OCI-LY3 (cell line): Measurements from ENCODE around the gene ARL5A.

Source experiments
- H2AFZ ChIP-seq: fragments of 200-600, 300-600 bp; shearing (Covaris generic); 2 replicates; pipeline ENCODE4 v1.6.0; 2014; ENCODE audit warnings: antibody characterized with exemption, low read depth, low read length
- H3K27ac ChIP-seq: fragments of 200-600, 300-600 bp; sonication (generic); 2 replicates; pipeline ENCODE4 v1.5.1; 2014; ENCODE audit warnings: mild to moderate bottlenecking, low read length, moderate library complexity, mixed read lengths
- H3K27me3 ChIP-seq: fragments of 200-600, 300-600 bp; sonication (generic); 2 replicates; pipeline ENCODE4 v1.6.1; 2014; ENCODE audit warnings: low read depth, low read length, mixed read lengths
- H3K36me3 ChIP-seq: fragments of 200-600, 300-600 bp; sonication (generic); replicated peaks from 2 replicates; pipeline ENCODE3; 2014; ENCODE audit warnings: low read depth, low read length, mixed read lengths
- H3K4me1 ChIP-seq: fragments of 300-600, 200-600 bp; sonication (generic); 2 replicates; pipeline ENCODE4 v1.6.1; 2014; ENCODE audit warnings: low read length, mixed read lengths
- H3K4me2 ChIP-seq: fragments of 200-600, 300-600 bp; sonication (generic); 2 replicates; pipeline ENCODE4 v1.6.1; 2014; ENCODE audit warnings: low read length, mixed read lengths
- H3K4me3 ChIP-seq: fragments of 300-600, 200-600 bp; sonication (generic); 2 replicates; pipeline ENCODE4 v1.5.1; 2014; ENCODE audit warnings: antibody characterized with exemption, mild to moderate bottlenecking, low read length, moderate library complexity
- H3K79me2 ChIP-seq: fragments of 300-600, 200-600 bp; shearing (Covaris generic); 2 replicates; pipeline ENCODE4 v1.6.1; 2014; ENCODE audit warnings: mild to moderate bottlenecking, low read length, mixed read lengths
- H3K9ac ChIP-seq: fragments of 300-600, 200-600 bp; shearing (Covaris generic); 2 replicates; pipeline ENCODE4 v1.6.0; 2014; ENCODE audit warnings: mild to moderate bottlenecking, low read length, moderate library complexity
- H3K9me3 ChIP-seq: fragments of 200-600, 300-600 bp; shearing (Covaris generic); 2 replicates; pipeline ENCODE4 v1.6.1; 2014; ENCODE audit warnings: low read length, mixed read lengths; ENCODE audit not compliant: insufficient read depth
- H4K20me1 ChIP-seq: fragments of 200-600, 300-600 bp; sonication (generic); 2 replicates; pipeline ENCODE4 v1.6.1; 2016; ENCODE audit warnings: low read length, mixed read lengths; ENCODE audit not compliant: insufficient read depth
- CTCF ChIP-seq: fragments of 200-600, 300-600 bp; sonication (generic); IDR thresholded peaks from 2 replicates; pipeline ENCODE4 v1.5.1; 2014; ENCODE audit warnings: antibody characterized with exemption, low read length, low read depth
- EZH2phosphoT487 ChIP-seq: fragments of 200-600 bp; shearing (Covaris generic); IDR thresholded peaks from 2 replicates; pipeline ENCODE4 v1.6.1; 2018; ENCODE audit warnings: antibody characterized with exemption, mixed run types, low read depth

ARL5A gene

GRCh38 chr2:151857650-151858049 lies 29.4 kb upstream of the ARL5A start:
- Histone ChIP-seq H2AFZ (no peak overlapping the region), H3K4me1 (peaks cover 7% of the 10 kb centered on the region), H3K9me3 (no peaks in the 10 kb centered on the region), H3K27me3 (peaks cover 87% of the 10 kb centered on the region), H3K27ac (no peak overlapping the region), H3K9ac (no peak overlapping the region), H3K79me2 (no peaks in the 10 kb centered on the region), H3K36me3 (no peaks in the 10 kb centered on the region), H4K20me1 (peaks cover 19% of the 10 kb centered on the region; the same call in 1 of the 2 replicates), H3K4me2 (no peak overlapping the region), H3K4me3 (no peak overlapping the region)
- no peak for TF ChIP-seq EZH2phosphoT487
- no peak for TF ChIP-seq CTCF

- Histone ChIP-seq H2AFZ (no peak overlapping the region), H3K27ac (no peak overlapping the region), H3K4me1 (no peaks in the 10 kb centered on the region), H3K4me3 (no peak overlapping the region), H3K9ac (no peak overlapping the region), H3K4me2 (peak overlapping the region; percentile 7; the same call in 1 of the 2 replicates), H3K36me3 (no peaks in the 10 kb centered on the region), H4K20me1 (0 out of 2 replicates have a peak, but pooled peaks cover 3% of the 10 kb centered on the region), H3K79me2 (no peaks in the 10 kb centered on the region), H3K9me3 (no peaks in the 10 kb centered on the region), H3K27me3 (peaks cover 87% of the 10 kb centered on the region)
- TF ChIP-seq CTCF: no peak
- no peak for TF ChIP-seq EZH2phosphoT487
These were observed 26.9 kb upstream of the ARL5A start for GRCh38 chr2:151855111-151855510.

GRCh38 chr2:151853070-151853758 lies 25.0 kb upstream of the ARL5A start:
- no peaks in the 10 kb centered on the region for H3K9me3 ChIP-seq
- no peaks in the 10 kb centered on the region for H3K79me2 ChIP-seq
- no peaks in the 10 kb centered on the region for H3K4me1 ChIP-seq
- TF ChIP-seq EZH2phosphoT487 (no peak), CTCF (no peak)
- H3K27ac ChIP-seq: no peak overlapping the region
- no peaks in the 10 kb centered on the region for H3K36me3 ChIP-seq
- H2AFZ ChIP-seq: no peak overlapping the region
- no peak overlapping the region for H3K9ac ChIP-seq
- H4K20me1 ChIP-seq: no peaks in the 10 kb centered on the region
- H3K4me2 ChIP-seq: no peak overlapping the region
- peaks cover 83% of the 10 kb centered on the region for H3K27me3 ChIP-seq
- H3K4me3 ChIP-seq: no peak overlapping the region

- Histone ChIP-seq H3K27me3 (peaks cover 83% of the 10 kb centered on the region), H4K20me1 (no peaks in the 10 kb centered on the region), H3K4me1 (no peaks in the 10 kb centered on the region), H3K9me3 (no peaks in the 10 kb centered on the region), H3K4me3 (no peak overlapping the region), H3K27ac (no peak overlapping the region), H3K36me3 (no peaks in the 10 kb centered on the region), H2AFZ (no peak overlapping the region), H3K4me2 (no peak overlapping the region), H3K9ac (no peak overlapping the region), H3K79me2 (no peaks in the 10 kb centered on the region)
- TF ChIP-seq CTCF (no peak), EZH2phosphoT487 (no peak)
These were observed 24.2 kb upstream of the ARL5A start for GRCh38 chr2:151852260-151853069.
